Stomach smooth muscle (tissue), 2 donors: ENCODE data around the gene RAB11B.

ENCODE experiments used
- H3K27ac ChIP-seq: one replicate; pipeline ENCODE4 v1.7.0; 2013; ENCODE audit warnings: mild to moderate bottlenecking, low read length, inconsistent platforms
- H3K27me3 ChIP-seq, 2 donors: one replicate each; pipeline ENCODE4 v1.7.0; 2013; ENCODE audit warnings: low read length in 2 of 2; ENCODE audit not compliant: insufficient read depth in 2 of 2, control insufficient read depth in 1 of 2
- H3K36me3 ChIP-seq, 2 donors: one replicate each; pipeline ENCODE4 v1.7.0; 2013; ENCODE audit warnings: low read length in 2 of 2; ENCODE audit not compliant: control insufficient read depth in 2 of 2, insufficient read depth in 2 of 2
- H3K4me1 ChIP-seq: one replicate; pipeline ENCODE4 v1.7.0; 2013; ENCODE audit warnings: low read length; ENCODE audit not compliant: control insufficient read depth, insufficient read depth
- H3K4me3 ChIP-seq, 2 donors: one replicate each; pipeline ENCODE4 v1.7.0; 2013; ENCODE audit warnings: low read length in 2 of 2
- H3K9ac ChIP-seq, 2 donors: one replicate each; pipeline ENCODE4 v1.7.0; 2013; ENCODE audit warnings: low read length in 2 of 2, mild to moderate bottlenecking in 1 of 2
- H3K9me3 ChIP-seq, 2 donors: one replicate each; pipeline ENCODE4 v1.7.0; 2013; ENCODE audit warnings: low read length in 2 of 2; ENCODE audit not compliant: control insufficient read depth in 2 of 2
- donor health status: healthy.
- donor health status: Pancreatic carcinoma.

The RAB11B gene

GRCh38 chr19:8386990-8387389, 3.2 kb upstream of the RAB11B start:
- Histone ChIP-seq H3K9ac (no peak overlapping the region), H3K9me3 (no peaks in the 10 kb centered on the region), H3K27me3 (no peaks in the 10 kb centered on the region), H3K4me3 (no peak overlapping the region), H3K4me1 (peaks cover 11% of the 10 kb centered on the region), H3K27ac (no peak overlapping the region), H3K36me3 (no peaks in the 10 kb centered on the region)

DNA sequence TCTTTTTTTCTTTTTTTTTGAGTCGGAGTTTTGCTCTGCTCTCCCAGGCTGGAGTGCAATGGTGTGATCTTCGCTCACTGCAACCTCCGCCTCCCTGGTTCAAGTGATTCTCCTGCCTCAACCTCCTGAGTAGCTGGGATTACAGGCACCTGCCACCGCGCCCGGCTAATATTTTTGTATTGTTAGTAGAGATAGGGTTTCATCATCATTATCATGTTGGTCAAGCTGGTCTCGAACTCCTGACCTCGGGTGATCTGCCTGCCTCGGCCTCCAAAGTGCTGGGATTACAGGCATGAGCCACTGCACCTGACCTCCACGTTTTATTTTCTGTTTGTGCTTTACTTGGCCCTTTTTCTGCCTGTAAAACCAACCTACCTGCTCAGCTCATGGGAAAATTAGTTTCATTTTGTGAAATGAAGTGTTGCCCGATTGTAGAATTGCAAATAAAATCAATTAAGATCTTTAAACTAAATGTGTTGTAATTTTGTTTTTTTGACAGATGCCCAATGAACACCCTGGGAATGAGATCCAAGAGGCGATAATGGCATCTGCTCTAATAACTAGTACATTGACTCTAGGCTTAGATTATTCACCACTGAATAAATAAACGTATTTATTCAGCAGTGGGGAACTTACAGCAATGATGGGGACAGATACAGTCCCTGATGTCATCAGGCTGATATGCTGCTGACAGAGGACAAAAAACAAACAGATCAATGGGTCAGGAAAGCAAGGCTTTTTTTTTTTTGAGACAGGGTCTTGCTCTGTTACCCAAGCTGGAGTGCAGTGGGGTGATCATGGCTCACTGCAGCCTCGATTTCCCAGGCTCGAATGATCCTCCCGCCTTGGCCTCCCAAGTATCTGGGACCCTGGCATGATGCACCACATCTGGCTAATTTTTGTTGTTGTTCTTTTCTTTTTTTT, 2.2 kb upstream of the RAB11B start:
- no peaks in the 10 kb centered on the region for H3K27me3 ChIP-seq
- no peaks in the 10 kb centered on the region for H3K36me3 ChIP-seq
- no peak overlapping the region for H3K4me3 ChIP-seq
- no peaks in the 10 kb centered on the region for H3K9me3 ChIP-seq
- H3K4me1 ChIP-seq: peaks cover 20% of the 10 kb centered on the region
- H3K9ac ChIP-seq: no peak overlapping the region
- H3K27ac ChIP-seq: no peak overlapping the region

GRCh38 chr19:8388612-8388958, 1.6 kb upstream of the RAB11B start:
- H3K27ac ChIP-seq: no peak overlapping the region
- H3K9me3 ChIP-seq: no peaks in the 10 kb centered on the region
- H3K9ac ChIP-seq: no peak overlapping the region
- H3K4me3 ChIP-seq: no peak overlapping the region
- H3K36me3 ChIP-seq: no peaks in the 10 kb centered on the region
- no peaks in the 10 kb centered on the region for H3K27me3 ChIP-seq
- peaks cover 27% of the 10 kb centered on the region for H3K4me1 ChIP-seq

- Histone ChIP-seq H3K4me1 (peaks cover 39% of the 10 kb centered on the region), H3K27ac (peak overlapping the region; percentile 99), H3K9ac (peak overlapping the region; percentile 91 to 98), H3K4me3 (peak overlapping the region; percentile 50 to 88), H3K36me3 (no peaks in the 10 kb centered on the region), H3K9me3 (no peaks in the 10 kb centered on the region), H3K27me3 (no peaks in the 10 kb centered on the region)
Measured at GRCh38 chr19:8390617-8390981, 439 bp downstream of the RAB11B start.

GRCh38 chr19:8391198-8392016, 1.2 kb downstream of the RAB11B start:
- Histone ChIP-seq H3K27me3 (no peaks in the 10 kb centered on the region), H3K4me1 (peaks cover 43% of the 10 kb centered on the region), H3K4me3 (peak overlapping the region; percentile 45 to 59), H3K36me3 (no peaks in the 10 kb centered on the region), H3K9ac (peak overlapping the region; percentile 66 to 78), H3K9me3 (no peaks in the 10 kb centered on the region), H3K27ac (peak overlapping the region; percentile 99)

DNA sequence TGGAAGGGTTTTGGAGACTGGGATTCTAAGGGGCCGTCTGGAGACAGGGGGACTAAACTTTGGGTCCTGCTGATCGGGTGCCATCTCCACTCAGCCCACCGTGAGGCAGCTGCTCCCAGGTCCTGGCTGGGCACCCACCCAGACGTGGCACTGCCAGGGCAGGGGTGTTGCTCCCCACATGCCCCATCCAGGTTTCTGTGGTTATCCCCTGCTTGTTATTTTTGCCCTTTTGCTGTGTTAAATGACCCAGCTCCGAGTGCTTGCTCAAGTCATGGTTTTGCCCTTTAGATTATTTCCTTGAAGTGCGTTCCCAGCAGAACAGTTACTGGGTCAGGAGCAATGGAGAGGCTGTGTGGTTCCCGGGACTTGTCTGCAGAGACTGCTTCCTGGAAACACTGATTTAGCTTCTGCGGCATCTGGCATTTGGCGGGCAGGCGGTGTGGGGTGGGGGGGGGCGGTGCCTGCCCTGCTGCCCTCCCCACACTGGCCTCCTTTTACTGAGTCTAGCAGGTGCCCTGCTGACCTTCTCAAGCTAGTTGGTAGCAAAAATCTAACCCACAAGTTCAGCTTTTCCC, 1.9 kb downstream of the RAB11B start:
- H3K27ac ChIP-seq: peak overlapping the region; percentile 99
- H3K36me3 ChIP-seq: no peaks in the 10 kb centered on the region
- H3K4me3 ChIP-seq: peak overlapping the region; percentile 38 to 59
- no peaks in the 10 kb centered on the region for H3K27me3 ChIP-seq
- peaks cover 48% of the 10 kb centered on the region for H3K4me1 ChIP-seq
- peak overlapping the region; percentile 66 to 78 for H3K9ac ChIP-seq
- H3K9me3 ChIP-seq: no peaks in the 10 kb centered on the region

GRCh38 chr19:8393192-8393870, 3.2 kb downstream of the RAB11B start:
- H3K4me3 ChIP-seq: no peak overlapping the region
- H3K36me3 ChIP-seq: no peaks in the 10 kb centered on the region
- H3K9me3 ChIP-seq: no peaks in the 10 kb centered on the region
- peak overlapping the region in 1 of 2 donors; percentile 42 for H3K9ac ChIP-seq
- peaks cover 59% of the 10 kb centered on the region for H3K4me1 ChIP-seq
- H3K27me3 ChIP-seq: no peaks in the 10 kb centered on the region
- peak overlapping the region; percentile 46 for H3K27ac ChIP-seq

DNA sequence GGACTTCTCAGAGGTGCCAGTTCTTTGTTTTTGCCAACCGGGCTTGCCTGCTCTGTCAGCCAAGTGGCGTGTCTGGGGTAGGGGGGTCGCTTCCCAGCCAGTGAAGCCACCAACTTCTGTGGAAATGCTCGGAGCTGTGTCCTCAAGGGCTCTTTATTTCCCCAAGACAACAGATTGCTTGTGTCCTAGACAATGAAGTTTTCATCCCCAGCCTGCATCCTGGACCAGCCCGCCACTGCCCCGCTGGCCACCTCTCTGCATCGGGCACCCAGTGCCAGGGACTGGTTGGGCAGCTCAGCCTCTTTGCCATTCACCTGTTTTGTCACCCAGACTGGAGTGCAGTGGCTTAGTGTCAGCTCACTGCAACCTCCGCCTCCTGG, 3.7 kb downstream of the RAB11B start:
- Histone ChIP-seq H3K27me3 (no peaks in the 10 kb centered on the region), H3K4me1 (peaks cover 59% of the 10 kb centered on the region), H3K36me3 (no peaks in the 10 kb centered on the region), H3K4me3 (no peak overlapping the region), H3K27ac (no peak overlapping the region), H3K9me3 (no peaks in the 10 kb centered on the region), H3K9ac (no peak overlapping the region)

DNA sequence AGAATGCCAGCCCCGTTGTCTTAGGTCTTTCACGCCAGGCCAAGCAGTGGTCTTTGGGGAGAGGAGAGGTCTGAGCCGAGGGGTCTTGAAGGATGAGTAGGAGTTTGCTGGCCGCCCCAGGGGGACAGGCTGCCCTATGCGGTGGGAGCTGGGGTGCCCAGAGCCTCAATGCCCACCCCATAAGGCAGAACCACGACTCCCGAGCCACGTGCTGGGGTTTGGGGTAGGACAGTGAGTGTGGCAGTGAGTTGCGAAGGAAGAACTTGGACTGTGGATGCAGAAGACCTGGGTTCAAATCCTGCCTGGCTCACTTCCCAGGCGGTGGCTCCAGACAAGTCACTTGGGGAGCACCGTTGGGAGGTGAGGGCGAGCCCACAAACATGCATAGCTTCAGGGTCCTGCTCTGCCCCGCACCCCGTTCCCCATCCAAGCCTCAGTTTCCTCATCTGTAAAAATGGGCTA, 5.5 kb downstream of the RAB11B start:
- no peak overlapping the region for H3K4me3 ChIP-seq
- no peaks in the 10 kb centered on the region for H3K9me3 ChIP-seq
- H3K27ac ChIP-seq: no peak overlapping the region
- H3K27me3 ChIP-seq: no peaks in the 10 kb centered on the region
- H3K9ac ChIP-seq: no peak overlapping the region
- peaks cover 59% of the 10 kb centered on the region for H3K4me1 ChIP-seq
- peaks cover 5 to 8% of the 10 kb centered on the region in 2 donors for H3K36me3 ChIP-seq

- Histone ChIP-seq H3K27ac (no peak overlapping the region), H3K9me3 (no peaks in the 10 kb centered on the region), H3K9ac (no peak overlapping the region), H3K27me3 (no peaks in the 10 kb centered on the region), H3K36me3 (peaks cover 5 to 8% of the 10 kb centered on the region in 2 donors), H3K4me3 (no peak overlapping the region), H3K4me1 (peaks cover 56% of the 10 kb centered on the region)
Measured at GRCh38 chr19:8396185-8396562, 6.0 kb downstream of the RAB11B start.
